Cardiac septum (tissue), 1 donor: ENCODE results near the gene LTBP3. TPM values are rescaled to one million over a fixed set of nuclear protein-coding genes. Genes with fewer than 3 reads are reported as not detected.

Experiments used
- DNase-seq: peaks from one replicate; pipeline ENCODE4 v3.0.0-alpha.2; 2020; ENCODE audit warnings: low spot score
- intact Hi-C: fragments of 100-400 bp; cut with DNase I; formaldehyde crosslinking; loops from one replicate; pipeline ENCODE4 v1.14.0; 2022
- total RNA-seq: library from RNA; stranded (reverse); fragmentation: NEBNext Ultra II Directional; extraction: Animal tissue kit (Norgen Biotek cat#: 25700); gene quantifications from one replicate; pipeline ENCODE4 v1.2.1, GENCODE V29; 2021
- donor health status: DM: no; HTN: no; CAD: no.

Gene LTBP3
- total RNA-seq, 1 donor from 2014 or later, result 148 TPM

- no peak for DNase-seq
- intact Hi-C loops, result no loop called here
Observed at GRCh38 chr11:65503368-65503948, 54.7 kb downstream of the LTBP3 start.

GRCh38 chr11:65502555-65503367 is 55.4 kb downstream of the LTBP3 start:
- no peak for DNase-seq
- intact Hi-C loops, result no loop called here

- no peak for DNase-seq
- intact Hi-C loops, result no loop called here
Observed at GRCh38 chr11:65502274-65502554, 55.9 kb downstream of the LTBP3 start.

GRCh38 chr11:65501472-65502273 is 56.5 kb downstream of the LTBP3 start:
- intact Hi-C loops, result no loop called here
- peak; percentile 43 for DNase-seq

- intact Hi-C loops, result no loop called here
- DNase-seq, result no peak
Observed at GRCh38 chr11:65501186-65501471, 57.0 kb downstream of the LTBP3 start.

- DNase-seq, result peak; percentile 81
- intact Hi-C loops, result no loop called here
Observed at GRCh38 chr11:65500387-65501185, 57.6 kb downstream of the LTBP3 start.

GRCh38 chr11:65499713-65500386 is 58.3 kb downstream of the LTBP3 start:
- intact Hi-C loops, result no loop called here
- DNase-seq, result no peak

GRCh38 chr11:65498977-65499712 is 59.0 kb downstream of the LTBP3 start, which contains the start of gene MALAT1:
TSS of gene MALAT1 (plus strand) at chr11:65499045.
- peak; percentile 98 for DNase-seq
- intact Hi-C loops, result no loop called here

- no peak for DNase-seq
- intact Hi-C loops, result no loop called here
Observed at GRCh38 chr11:65498727-65498976, 59.5 kb downstream of the LTBP3 start.

- DNase-seq, result no peak
- intact Hi-C loops, result no loop called here
Observed at GRCh38 chr11:65498042-65498726, 60.0 kb downstream of the LTBP3 start.

- peak; percentile 99 for DNase-seq
- intact Hi-C loops, result loop anchor here (1.0 kb wide), 2 partner anchors 25 to 75 kb away; partner anchors contain the start of gene NEAT1
Observed at GRCh38 chr11:65497141-65498041, 60.8 kb downstream of the LTBP3 start.

GRCh38 chr11:65496304-65497140 is 61.6 kb downstream of the LTBP3 start:
- intact Hi-C loops, result loop anchor here (1.0 kb wide), 2 partner anchors 24 to 74 kb away; partner anchors contain the start of gene NEAT1
- no peak for DNase-seq

GRCh38 chr11:65493367-65494176 is 64.6 kb downstream of the LTBP3 start:
- intact Hi-C loops, result loop anchor here (2.0 kb wide), 1 partner anchor 17 kb away; no protein-coding TSS in a partner anchor
- DNase-seq, result peak; percentile 94

- intact Hi-C loops, result loop anchor here (2.0 kb wide), 1 partner anchor 16 kb away; no protein-coding TSS in a partner anchor
- peak; percentile 94 for DNase-seq
Observed at GRCh38 chr11:65492637-65493366, 65.4 kb downstream of the LTBP3 start.

GRCh38 chr11:65492387-65492636 is 65.8 kb downstream of the LTBP3 start:
- intact Hi-C loops, result loop anchor here (2.0 kb wide), 1 partner anchor 16 kb away; no protein-coding TSS in a partner anchor
- no peak for DNase-seq
